ENCODE results near the gene CMYA5.

The CMYA5 gene

GRCh38 chr5:79694183-79694582, 4.5 kb downstream of the CMYA5 start:
- DNase-seq (ENCODE audit: low spot score) = no peak
- Histone ChIP-seq H3K4me3 (ENCODE audit: severe bottlenecking) (no peak overlapping the region), H3K4me1 (ENCODE audit: insufficient read depth, poor library complexity, severe bottlenecking) (no peaks in the 10 kb centered on the region), H3K27ac (ENCODE audit: poor library complexity, severe bottlenecking) (no peak overlapping the region), H3K36me3 (ENCODE audit: low read depth) (no peaks in the 10 kb centered on the region), H3K27me3 (ENCODE audit: insufficient read depth, poor library complexity, severe bottlenecking) (no peaks in the 10 kb centered on the region), H3K9me3 (ENCODE audit: severe bottlenecking) (no peaks in the 10 kb centered on the region)
- ATAC-seq (ENCODE audit: low read depth) = no peak
- no peak for TF ChIP-seq CTCF (IDR thresholded peaks at IDR 0.05; ENCODE audit: poor library complexity, severe bottlenecking)

GRCh38 chr5:79694652-79695051, 5.0 kb downstream of the CMYA5 start:
- H3K27me3 ChIP-seq (ENCODE audit: insufficient read depth, poor library complexity, severe bottlenecking) = no peaks in the 10 kb centered on the region
- no peaks in the 10 kb centered on the region for H3K4me1 ChIP-seq (ENCODE audit: insufficient read depth, poor library complexity, severe bottlenecking)
- no peak for TF ChIP-seq CTCF (IDR thresholded peaks at IDR 0.05; ENCODE audit: poor library complexity, severe bottlenecking)
- H3K9me3 ChIP-seq (ENCODE audit: severe bottlenecking) = no peaks in the 10 kb centered on the region
- ATAC-seq (ENCODE audit: low read depth) (no peak), DNase-seq (ENCODE audit: low spot score) (no peak)
- H3K4me3 ChIP-seq (ENCODE audit: severe bottlenecking) = no peak overlapping the region
- no peaks in the 10 kb centered on the region for H3K36me3 ChIP-seq (ENCODE audit: low read depth)
- no peak overlapping the region for H3K27ac ChIP-seq (ENCODE audit: poor library complexity, severe bottlenecking)

GRCh38 chr5:79695526-79695925, 5.9 kb downstream of the CMYA5 start:
- DNase-seq (ENCODE audit: low spot score) (no peak), ATAC-seq (ENCODE audit: low read depth) (no peak)
- H3K27me3 ChIP-seq (ENCODE audit: insufficient read depth, poor library complexity, severe bottlenecking) = no peaks in the 10 kb centered on the region
- H3K36me3 ChIP-seq (ENCODE audit: low read depth) = no peaks in the 10 kb centered on the region
- no peak overlapping the region for H3K4me3 ChIP-seq (ENCODE audit: severe bottlenecking)
- H3K4me1 ChIP-seq (ENCODE audit: insufficient read depth, poor library complexity, severe bottlenecking) = no peaks in the 10 kb centered on the region
- no peaks in the 10 kb centered on the region for H3K9me3 ChIP-seq (ENCODE audit: severe bottlenecking)
- TF ChIP-seq CTCF (IDR thresholded peaks at IDR 0.05; ENCODE audit: poor library complexity, severe bottlenecking) = no peak
- H3K27ac ChIP-seq (ENCODE audit: poor library complexity, severe bottlenecking) = no peak overlapping the region

- Histone ChIP-seq H3K4me3 (ENCODE audit: severe bottlenecking) (no peak overlapping the region), H3K27me3 (ENCODE audit: insufficient read depth, poor library complexity, severe bottlenecking) (no peaks in the 10 kb centered on the region), H3K9me3 (ENCODE audit: severe bottlenecking) (no peaks in the 10 kb centered on the region), H3K36me3 (ENCODE audit: low read depth) (no peaks in the 10 kb centered on the region), H3K27ac (ENCODE audit: poor library complexity, severe bottlenecking) (no peak overlapping the region), H3K4me1 (ENCODE audit: insufficient read depth, poor library complexity, severe bottlenecking) (no peaks in the 10 kb centered on the region)
- DNase-seq (ENCODE audit: low spot score) (no peak), ATAC-seq (ENCODE audit: low read depth) (no peak)
- no peak for TF ChIP-seq CTCF (IDR thresholded peaks at IDR 0.05; ENCODE audit: poor library complexity, severe bottlenecking)
Measured at GRCh38 chr5:79697222-79698170, 7.9 kb downstream of the CMYA5 start.
